ENCODE data around the gene PTPN18.
A peak's percentile ranks its signal among the peaks of the same experiment; 100 is the strongest.
"Not testable (repeated sequence)": the region's sequence is repeated elsewhere in the genome, so short reads cannot be mapped to it uniquely, and the experiment has no call there.

Gene PTPN18

GRCh38 chr2:130387071-130387400, 31.2 kb downstream of the PTPN18 start:
- no peak for DNase-seq

- no peak for DNase-seq
Observed at GRCh38 chr2:130387804-130388203, 31.9 kb downstream of the PTPN18 start.

GRCh38 chr2:130388221-130388907, 32.5 kb downstream of the PTPN18 start:
- DNase-seq: no peak

GRCh38 chr2:130389358-130389757, 33.5 kb downstream of the PTPN18 start:
- DNase-seq: no peak

- no peak for DNase-seq
Observed at GRCh38 chr2:130389783-130390182, 33.9 kb downstream of the PTPN18 start.

GRCh38 chr2:130390460-130391057, 34.7 kb downstream of the PTPN18 start:
- DNase-seq: no peak

- peak; percentile 54 for DNase-seq
Observed at GRCh38 chr2:130391058-130391871, 35.4 kb downstream of the PTPN18 start.

- DNase-seq: peak; percentile 60
Observed at GRCh38 chr2:130391872-130392670, 36.2 kb downstream of the PTPN18 start.

- DNase-seq: no peak
Observed at GRCh38 chr2:130393318-130393910, 37.6 kb downstream of the PTPN18 start.

GRCh38 chr2:130406280-130406679, 50.4 kb downstream of the PTPN18 start:
- DNase-seq: not testable (repeated sequence)

GRCh38 chr2:130416693-130417092, 60.8 kb downstream of the PTPN18 start:
- not testable (repeated sequence) for DNase-seq

- DNase-seq: not testable (repeated sequence)
Observed at GRCh38 chr2:130418845-130419244, 63.0 kb downstream of the PTPN18 start.
